Activated naive CD4-positive, alpha-beta T cell treated with Interleukin-2 at 50 U/mL for 16 hours (primary cell): ENCODE measurements around the gene KLC1.
"Not testable (repeated sequence)": the region's sequence is repeated elsewhere in the genome, so short reads cannot be mapped to it uniquely, and the experiment has no call there.

Experiments used
- DNase-seq: peaks from one replicate; pipeline ENCODE4 v3.0.0-alpha.2; 2020

Gene KLC1

GRCh38 chr14:103662591-103662990, 33.6 kb downstream of the KLC1 start:
- DNase-seq, result no peak

- no peak for DNase-seq
These were observed 34.5 kb downstream of the KLC1 start for GRCh38 chr14:103663506-103663905.

- no peak for DNase-seq
These were observed 38.7 kb downstream of the KLC1 start for GRCh38 chr14:103667671-103668070.

GRCh38 chr14:103668117-103668516, 39.1 kb downstream of the KLC1 start:
- no peak for DNase-seq

- no peak for DNase-seq
These were observed 40.4 kb downstream of the KLC1 start for GRCh38 chr14:103669370-103669769.

- DNase-seq, result no peak
These were observed 42.9 kb downstream of the KLC1 start for GRCh38 chr14:103671911-103672310.

- DNase-seq, result no peak
These were observed 46.9 kb downstream of the KLC1 start for GRCh38 chr14:103675957-103676356.

- no peak for DNase-seq
These were observed 48.1 kb downstream of the KLC1 start for GRCh38 chr14:103676881-103677675.

- peak; percentile 36 for DNase-seq
These were observed 50.3 kb downstream of the KLC1 start for GRCh38 chr14:103679351-103679750.

- DNase-seq, result no peak
These were observed 51.6 kb downstream of the KLC1 start for GRCh38 chr14:103680491-103681231.

- no peak for DNase-seq
These were observed 54.1 kb downstream of the KLC1 start for GRCh38 chr14:103683139-103683538.

- DNase-seq, result no peak
These were observed 55.5 kb downstream of the KLC1 start for GRCh38 chr14:103684471-103684870.

GRCh38 chr14:103684871-103685270, 55.9 kb downstream of the KLC1 start:
- no peak for DNase-seq

- no peak for DNase-seq
These were observed 56.5 kb downstream of the KLC1 start for GRCh38 chr14:103685276-103686211.

- DNase-seq, result no peak
These were observed 57.9 kb downstream of the KLC1 start for GRCh38 chr14:103686831-103687485.

GRCh38 chr14:103687712-103688111, 58.7 kb downstream of the KLC1 start:
- DNase-seq, result no peak

GRCh38 chr14:103688441-103688840, 59.4 kb downstream of the KLC1 start:
- DNase-seq, result no peak

- DNase-seq, result no peak
These were observed 60.2 kb downstream of the KLC1 start for GRCh38 chr14:103688906-103689902.

GRCh38 chr14:103690332-103690731, 61.3 kb downstream of the KLC1 start:
- DNase-seq, result no peak

- not testable (repeated sequence) for DNase-seq
These were observed 62.6 kb downstream of the KLC1 start for GRCh38 chr14:103691655-103692054.

GRCh38 chr14:103692159-103692558, 63.1 kb downstream of the KLC1 start:
- DNase-seq, result no peak
